B cell (primary cell): ENCODE measurements around the gene MPND. TPM values are rescaled to one million over a fixed set of nuclear protein-coding genes. Genes with fewer than 3 reads are reported as not detected.

Experiments used
- ATAC-seq: fragments of 200-7000 bp; cut with Tn5 transposase; one replicate; pipeline ENCODE4 v1.10.0; 2021; ENCODE audit warnings: low read depth, mild to moderate bottlenecking, moderate number of reproducible peaks, moderate library complexity
- CTCF ChIA-PET: fragments of 350-600 bp; sonication (Branson Sonifier 250); formaldehyde crosslinking; loops from one replicate; lab custom pipeline; 2021; ENCODE audit warnings: antibody characterized with exemption, inconsistent platforms; lab: Charles Lee
- POLR2A ChIA-PET: fragments of 350-600 bp; sonication (Branson Sonifier 250); formaldehyde crosslinking; loops from one replicate; lab custom pipeline; 2021; ENCODE audit warnings: antibody characterized with exemption; lab: Charles Lee
- DNase-seq: peaks from one replicate; pipeline ENCODE4 v3.0.0; 2013
- H2AFZ ChIP-seq: 2 replicates; pipeline ENCODE4 v1.6.1; 2012; ENCODE audit warnings: mild to moderate bottlenecking, low read depth, low read length; ENCODE audit not compliant: insufficient read depth, poor library complexity, severe bottlenecking
- H3K27ac ChIP-seq, 2 donors: 1 replicate in 1 of 2; 2 replicates in 1 of 2; pipeline ENCODE4 v1.5.1; 2012 to 2013; ENCODE audit warnings: low read length in 2 of 2, mild to moderate bottlenecking in 2 of 2, moderate library complexity in 1 of 2
- H3K27me3 ChIP-seq, 4 experiments: fragments of 200-600 bp in 1 of 4; sonication (generic) in 1 of 4; replicated peaks in 1 of 4; 1 replicate in 2 of 4; 2 replicates in 2 of 4; pipeline versions ENCODE4 v1.6.1 to v1.7.0; 2013 to 2016; ENCODE audit warnings: low read length in 3 of 4, mild to moderate bottlenecking in 2 of 4, mixed read lengths in 1 of 4, moderate library complexity in 1 of 4; ENCODE audit not compliant: insufficient read depth in 4 of 4, control insufficient read depth in 3 of 4; ENCODE audit errors: control extremely low read depth in 1 of 4
- H3K36me3 ChIP-seq, 2 experiments: replicated peaks in 1 of 2; 1 replicate in 1 of 2; 2 replicates in 1 of 2; pipeline versions ENCODE4 v1.6.1 to v1.7.1; 2013; ENCODE audit warnings: low read length in 1 of 2; ENCODE audit not compliant: insufficient read depth in 2 of 2, control insufficient read depth in 1 of 2; ENCODE audit errors: control extremely low read depth in 1 of 2, extremely low read depth in 1 of 2
- H3K4me1 ChIP-seq, 2 donors: fragments of 200-600 bp in 1 of 2; sonication (generic) in 1 of 2; 1 replicate in 1 of 2; 2 replicates in 1 of 2; pipeline versions ENCODE4 v1.5.1 to v1.6.1; 2013 to 2017; ENCODE audit warnings: low read length in 2 of 2; ENCODE audit not compliant: control insufficient read depth in 2 of 2, insufficient read depth in 2 of 2
- H3K4me2 ChIP-seq: replicated peaks from 2 replicates; pipeline ENCODE3; 2012; ENCODE audit warnings: mild to moderate bottlenecking, low read depth, low read length; ENCODE audit not compliant: poor library complexity, severe bottlenecking
- H3K4me3 ChIP-seq, 5 experiments: fragments of 200-600 bp in 1 of 5; sonication (generic) in 1 of 5; 1 replicate in 3 of 5; 2 replicates in 2 of 5; pipeline versions ENCODE4 v1.5.1 to v1.7.0; 2011 to 2016; ENCODE audit warnings: low read length in 4 of 5, mild to moderate bottlenecking in 4 of 5, low read depth in 2 of 5, control low read depth in 1 of 5, moderate library complexity in 1 of 5; ENCODE audit not compliant: insufficient read depth in 1 of 5; ENCODE audit errors: control extremely low read depth in 1 of 5, extremely low read depth in 1 of 5
- H3K79me2 ChIP-seq: fragments of 200-600 bp; sonication (generic); one replicate; pipeline ENCODE4 v1.6.0; 2016; ENCODE audit warnings: low read length; ENCODE audit not compliant: control insufficient read depth, insufficient read depth
- H3K9ac ChIP-seq: fragments of 200-600 bp; sonication (generic); 2 replicates; pipeline ENCODE4 v1.6.1; 2017; ENCODE audit warnings: mild to moderate bottlenecking, low read length, moderate library complexity
- H3K9me3 ChIP-seq, 3 donors: one replicate each; pipeline versions ENCODE4 v1.6.1 to v1.7.1; 2013; ENCODE audit warnings: low read length in 2 of 3; ENCODE audit not compliant: control insufficient read depth in 2 of 3, insufficient read depth in 1 of 3; ENCODE audit errors: control extremely low read depth in 1 of 3
- H4K20me1 ChIP-seq: 2 replicates; pipeline ENCODE4 v1.6.0; 2012; ENCODE audit warnings: mild to moderate bottlenecking, low read length; ENCODE audit not compliant: insufficient read depth, control insufficient read depth, poor library complexity, severe bottlenecking
- H3K27ac Mint-ChIP-seq: one replicate; pipeline ENCODE4 v1.8.0; 2021; ENCODE audit warnings: mixed read lengths
- H3K27me3 Mint-ChIP-seq: one replicate; pipeline ENCODE4 v1.8.0; 2021; ENCODE audit warnings: mixed read lengths
- H3K4me1 Mint-ChIP-seq: one replicate; pipeline ENCODE4 v1.8.0; 2021; ENCODE audit warnings: mixed read lengths
- H3K4me3 Mint-ChIP-seq: one replicate; pipeline ENCODE4 v1.8.0; 2021; ENCODE audit warnings: mixed read lengths
- H3K9me3 Mint-ChIP-seq: one replicate; pipeline ENCODE4 v1.8.0; 2022; ENCODE audit warnings: mixed read lengths; ENCODE audit not compliant: insufficient read depth
- EZH2 ChIP-seq: IDR thresholded peaks from 2 replicates; pipeline ENCODE4 v1.6.1; 2012; ENCODE audit warnings: borderline replicate concordance, low read depth, mild to moderate bottlenecking, moderate library complexity, low read length; ENCODE audit not compliant: insufficient read depth, poor library complexity, severe bottlenecking
- WGBS: methylation state at CpG from one replicate; pipeline ENCODE4 v1.1.5; 2013; ENCODE audit warnings: missing lambda C conversion rate; ENCODE audit not compliant: insufficient coverage; 5-methylcytosine and 5-hydroxymethylcytosine counted together
- intact Hi-C: fragments of 100-400 bp; cut with micrococcal nuclease; formaldehyde crosslinking; loops from one replicate; pipeline ENCODE4 v1.10.0; 2022
- polyA plus RNA-seq: library from polyadenylated mRNA; depleted of rRNA; stranded (reverse); fragments of >200 nt; gene quantifications from 2 replicates; pipeline ENCODE4 v1.2.3, GENCODE V29; 2012
- total RNA-seq, 2 donors: library from RNA; stranded (reverse); fragments of 120-200 nt in 1 of 2; gene quantifications; 1 replicate in 1 of 2; 2 replicates in 1 of 2; pipeline versions ENCODE4 v1.2.3 to v1.2.4, GENCODE V29; 2013 to 2022
- TF ChIP-seq, protein P1 (sequence below): fragments of 200-600 bp; IDR thresholded peaks from one replicate; pipeline ENCODE4 v1.8.0; 2022; ENCODE audit warnings: antibody characterized with exemption, mild to moderate bottlenecking

Gene MPND
- total and polyA plus RNA-seq, 2 donors (not counting 1 experiment from before 2014, with no cell fraction given), result 14.5 to 25.6 TPM

DNA sequence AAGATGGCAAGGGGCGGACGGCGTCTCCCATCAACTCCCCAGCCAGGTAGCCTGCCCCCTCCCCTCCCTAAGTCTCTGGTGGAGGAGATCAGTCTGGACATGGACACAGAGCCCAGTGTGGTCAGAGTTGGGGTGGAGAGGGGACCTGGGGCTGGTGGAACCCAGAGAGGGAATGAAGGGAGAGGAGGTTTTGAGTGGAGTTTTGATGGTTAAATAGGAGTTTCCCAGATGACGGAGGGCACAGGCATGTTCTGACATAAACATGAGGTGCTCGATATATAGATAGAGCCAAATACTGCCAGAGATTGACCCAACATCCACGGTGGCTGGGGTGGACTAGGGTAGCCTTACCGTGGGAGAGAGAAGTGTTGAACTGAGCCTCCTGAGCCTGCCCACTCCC lies 24.9 kb upstream of the MPND start:
- ChIA-PET CTCF (no interaction called here), POLR2A (no interaction called here)
- Histone ChIP-seq H3K9me3 (peaks cover 0 to 37% (median 1%) of the 10 kb centered on the region in 3 donors), H4K20me1 (no peaks in the 10 kb centered on the region), H3K36me3 (no peaks in the 10 kb centered on the region), H3K27me3 (no peaks in the 10 kb centered on the region), H3K4me2 (no peak overlapping the region), H3K4me3 (no peak overlapping the region), H3K4me1 (no peaks in the 10 kb centered on the region), H3K79me2 (no peaks in the 10 kb centered on the region), H2AFZ (no peak overlapping the region), H3K27ac (no peak overlapping the region), H3K9ac (no peak overlapping the region)
- intact Hi-C loops, result no loop called here
- Mint-ChIP-seq H3K4me3 (no peak overlapping the region), H3K27ac (no peak overlapping the region), H3K4me1 (no peaks in the 10 kb centered on the region), H3K27me3 (no peaks in the 10 kb centered on the region), H3K9me3 (peaks cover 4% of the 10 kb centered on the region)
- WGBS, result 94% methylated on average over 2 of the region's 7 CpGs
- TF ChIP-seq EZH2, result no peak
- TF ChIP-seq, protein P1, sequence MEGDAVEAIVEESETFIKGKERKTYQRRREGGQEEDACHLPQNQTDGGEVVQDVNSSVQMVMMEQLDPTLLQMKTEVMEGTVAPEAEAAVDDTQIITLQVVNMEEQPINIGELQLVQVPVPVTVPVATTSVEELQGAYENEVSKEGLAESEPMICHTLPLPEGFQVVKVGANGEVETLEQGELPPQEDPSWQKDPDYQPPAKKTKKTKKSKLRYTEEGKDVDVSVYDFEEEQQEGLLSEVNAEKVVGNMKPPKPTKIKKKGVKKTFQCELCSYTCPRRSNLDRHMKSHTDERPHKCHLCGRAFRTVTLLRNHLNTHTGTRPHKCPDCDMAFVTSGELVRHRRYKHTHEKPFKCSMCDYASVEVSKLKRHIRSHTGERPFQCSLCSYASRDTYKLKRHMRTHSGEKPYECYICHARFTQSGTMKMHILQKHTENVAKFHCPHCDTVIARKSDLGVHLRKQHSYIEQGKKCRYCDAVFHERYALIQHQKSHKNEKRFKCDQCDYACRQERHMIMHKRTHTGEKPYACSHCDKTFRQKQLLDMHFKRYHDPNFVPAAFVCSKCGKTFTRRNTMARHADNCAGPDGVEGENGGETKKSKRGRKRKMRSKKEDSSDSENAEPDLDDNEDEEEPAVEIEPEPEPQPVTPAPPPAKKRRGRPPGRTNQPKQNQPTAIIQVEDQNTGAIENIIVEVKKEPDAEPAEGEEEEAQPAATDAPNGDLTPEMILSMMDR, result no peak
- ATAC-seq (no peak), DNase-seq (no peak)

DNA sequence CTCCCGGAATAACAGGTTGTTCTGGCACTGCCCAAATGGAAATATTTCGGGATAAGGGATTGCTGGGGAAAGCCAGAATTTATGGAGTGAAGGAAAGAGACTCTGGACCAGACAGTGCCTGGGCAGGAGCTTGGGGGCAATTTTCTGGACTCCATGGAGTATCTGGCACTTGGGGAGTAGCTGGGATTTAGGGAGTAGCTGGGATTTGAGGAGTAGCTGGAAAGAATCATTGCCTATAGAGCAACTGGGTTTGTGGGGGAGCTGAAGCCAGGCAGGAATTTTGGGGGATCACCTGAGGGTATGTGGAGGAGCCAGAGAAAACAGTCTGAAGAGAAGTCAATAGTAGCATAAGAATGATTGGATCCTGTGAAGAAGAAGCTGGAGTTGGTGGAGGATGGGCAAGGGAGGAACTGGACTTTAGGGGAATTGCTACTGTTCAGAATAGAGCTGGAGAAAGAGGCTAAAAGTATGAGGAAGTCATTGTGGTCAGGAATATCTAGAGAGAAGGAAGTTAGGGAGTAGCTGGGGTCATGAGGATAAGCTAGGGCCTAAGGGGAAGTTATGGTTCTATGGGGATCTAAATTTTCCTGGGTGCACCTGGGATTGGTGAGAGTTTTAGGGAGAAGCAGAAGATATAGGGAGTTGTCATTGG lies 24.2 kb upstream of the MPND start:
- no peaks in the 10 kb centered on the region for H3K27me3 Mint-ChIP-seq
- Histone ChIP-seq H3K79me2 (no peaks in the 10 kb centered on the region), H3K9me3 (peaks cover 0 to 37% (median 1%) of the 10 kb centered on the region in 3 donors), H3K4me1 (no peaks in the 10 kb centered on the region), H3K36me3 (no peaks in the 10 kb centered on the region), H3K4me2 (no peak overlapping the region), H3K27me3 (no peaks in the 10 kb centered on the region), H3K27ac (no peak overlapping the region), H3K9ac (no peak overlapping the region), H2AFZ (no peak overlapping the region), H4K20me1 (no peaks in the 10 kb centered on the region), H3K4me3 (no peak overlapping the region)
- no peak overlapping the region for H3K27ac Mint-ChIP-seq
- H3K4me1 Mint-ChIP-seq, result no peaks in the 10 kb centered on the region
- peaks cover 4% of the 10 kb centered on the region for H3K9me3 Mint-ChIP-seq
- WGBS, result 94% methylated on average over 2 of the region's 2 CpGs
- no peak for ATAC-seq
- no peak for DNase-seq
- no peak for TF ChIP-seq EZH2
- ChIA-PET CTCF (interaction anchor here (0.7 to 1.0 kb wide), 2 partner anchors 33 to 179 kb away, joined by 3 read pairs; no protein-coding TSS in a partner anchor), POLR2A (no interaction called here)
- no peak overlapping the region for H3K4me3 Mint-ChIP-seq
- intact Hi-C loops, result no loop called here
